ENCODE measurements around the gene ARHGEF10L.

ARHGEF10L gene

GRCh38 chr1:17630986-17631385 is 91.5 kb downstream of the ARHGEF10L start:
- TF ChIP-seq CTCF (IDR thresholded peaks at IDR 0.05; ENCODE audit: low read depth, low read length): no peak
- no peaks in the 10 kb centered on the region for H3K9me3 ChIP-seq
- no peak overlapping the region for H3K4me3 ChIP-seq (ENCODE audit: low read depth, low read length)
- no peaks in the 10 kb centered on the region for H3K4me1 ChIP-seq
- no peaks in the 10 kb centered on the region for H3K27me3 ChIP-seq
- no peak for DNase-seq
- H3K36me3 ChIP-seq: no peaks in the 10 kb centered on the region

- no peak overlapping the region for H3K4me3 ChIP-seq (ENCODE audit: low read depth, low read length)
- no peaks in the 10 kb centered on the region for H3K4me1 ChIP-seq
- H3K27me3 ChIP-seq: no peaks in the 10 kb centered on the region
- H3K9me3 ChIP-seq: no peaks in the 10 kb centered on the region
- no peak for TF ChIP-seq CTCF (IDR thresholded peaks at IDR 0.05; ENCODE audit: low read depth, low read length)
- H3K36me3 ChIP-seq: no peaks in the 10 kb centered on the region
- no peak for DNase-seq
Measured at GRCh38 chr1:17631410-17631809, 91.9 kb downstream of the ARHGEF10L start.

GRCh38 chr1:17632106-17632505 is 92.6 kb downstream of the ARHGEF10L start:
- no peak for TF ChIP-seq CTCF (IDR thresholded peaks at IDR 0.05; ENCODE audit: low read depth, low read length)
- Histone ChIP-seq H3K4me1 (no peaks in the 10 kb centered on the region), H3K27me3 (no peaks in the 10 kb centered on the region), H3K36me3 (no peaks in the 10 kb centered on the region), H3K4me3 (ENCODE audit: low read depth, low read length) (no peak overlapping the region), H3K9me3 (no peaks in the 10 kb centered on the region)
- no peak for DNase-seq

- TF ChIP-seq CTCF (IDR thresholded peaks at IDR 0.05; ENCODE audit: low read depth, low read length): no peak
Measured at GRCh38 chr1:17632541-17633184, 93.2 kb downstream of the ARHGEF10L start.

GRCh38 chr1:17633654-17634053 is 94.2 kb downstream of the ARHGEF10L start:
- DNase-seq: no peak
- Histone ChIP-seq H3K4me3 (ENCODE audit: low read depth, low read length) (no peak overlapping the region), H3K4me1 (no peaks in the 10 kb centered on the region), H3K27me3 (no peaks in the 10 kb centered on the region), H3K9me3 (no peaks in the 10 kb centered on the region), H3K36me3 (no peaks in the 10 kb centered on the region)
- no peak for TF ChIP-seq CTCF (IDR thresholded peaks at IDR 0.05; ENCODE audit: low read depth, low read length)

More at GRCh38 chr1:17632541-17633184, 93.2 kb downstream of the ARHGEF10L start:
- no peak overlapping the region for H3K4me3 ChIP-seq (ENCODE audit: low read depth, low read length)
- H3K9me3 ChIP-seq: no peaks in the 10 kb centered on the region
- H3K36me3 ChIP-seq: no peaks in the 10 kb centered on the region
- no peak for DNase-seq
- H3K27me3 ChIP-seq: no peaks in the 10 kb centered on the region
- no peaks in the 10 kb centered on the region for H3K4me1 ChIP-seq

GRCh38 chr1:17635276-17635675 is 95.8 kb downstream of the ARHGEF10L start:
- no peak for TF ChIP-seq CTCF (IDR thresholded peaks at IDR 0.05; ENCODE audit: low read depth, low read length)
- H3K9me3 ChIP-seq: no peaks in the 10 kb centered on the region
- H3K36me3 ChIP-seq: no peaks in the 10 kb centered on the region
- no peak for DNase-seq
- H3K27me3 ChIP-seq: no peaks in the 10 kb centered on the region
- H3K4me3 ChIP-seq (ENCODE audit: low read depth, low read length): no peak overlapping the region
- H3K4me1 ChIP-seq: no peaks in the 10 kb centered on the region

All from BE2C (cell line).